ENCODE data around the gene WNT11. TPM values are rescaled to one million over a fixed set of nuclear protein-coding genes. Genes with fewer than 3 reads are reported as not detected.

The WNT11 gene
- total RNA-seq, 1 experiment from 2014 or later = not detected

- H2AK5ac ChIP-seq (ENCODE audit: insufficient read length, low read length) = no peak overlapping the region
- no peak for DNase-seq
- H2BK120ac ChIP-seq (ENCODE audit: low read depth, low read length, poor library complexity, severe bottlenecking) = no peak overlapping the region
- no peaks in the 10 kb centered on the region for H4K20me1 ChIP-seq (ENCODE audit: control insufficient read depth, insufficient read depth, insufficient read length)
- no peak overlapping the region for H3K9ac ChIP-seq (ENCODE audit: extremely low read depth, insufficient read length, low read length)
- no peak overlapping the region for H3K4ac ChIP-seq (ENCODE audit: low read depth, low read length)
- H3K4me2 ChIP-seq (ENCODE audit: insufficient read depth, insufficient read length, low read length) = no peak overlapping the region
- H2BK12ac ChIP-seq (ENCODE audit: insufficient read length, low read depth, low read length) = no peak overlapping the region
- H2AFZ ChIP-seq (ENCODE audit: low read length) = no peak overlapping the region
- H3K9me3 Mint-ChIP-seq = no peaks in the 10 kb centered on the region
- H2BK5ac ChIP-seq (ENCODE audit: insufficient read length, low read length) = no peak overlapping the region
- no peaks in the 10 kb centered on the region for H3K23me2 ChIP-seq (ENCODE audit: insufficient read length, low read depth, low read length, poor library complexity, severe bottlenecking)
- no peaks in the 10 kb centered on the region for H3K36me3 Mint-ChIP-seq (ENCODE audit: insufficient read depth in 1 of 3, low read depth in 3 of 3)
- no peak overlapping the region for H3K23ac ChIP-seq (ENCODE audit: insufficient read length, low read depth, low read length)
- no peak overlapping the region; the same call in 1 of the 2 replicates for H3K14ac ChIP-seq (ENCODE audit: insufficient read depth, low read length)
- no peak overlapping the region for H2BK15ac ChIP-seq (ENCODE audit: low read depth, low read length)
- H3K79me2 ChIP-seq (ENCODE audit: insufficient read depth, low read length) = no peaks in the 10 kb centered on the region
- 0 out of 2 replicates have a peak, but pooled peaks cover 4% of the 10 kb centered on the region for H3K4me1 ChIP-seq (ENCODE audit: insufficient read depth, low read length)
- H3K56ac ChIP-seq (ENCODE audit: insufficient read length, low read depth, low read length) = no peak overlapping the region
- H4K91ac ChIP-seq (ENCODE audit: insufficient read length, low read depth, low read length) = no peak overlapping the region
- H2BK20ac ChIP-seq (ENCODE audit: low read depth, low read length, poor library complexity, severe bottlenecking) = no peak overlapping the region
- H3K27me3 ChIP-seq (ENCODE audit: insufficient read depth, low read length) = no peaks in the 10 kb centered on the region; the same call in 1 of the 2 replicates
- no peaks in the 10 kb centered on the region for H3K9me3 ChIP-seq (ENCODE audit: control insufficient read depth, low read depth, low read length)
- no peak overlapping the region; a peak in 1 of 7 replicates for H3K27ac Mint-ChIP-seq
- WGBS (ENCODE audit: extremely low coverage, insufficient read length, low lambda C conversion rate) = no CpG with 5 or more reads among the region's 9 CpGs
- no peak overlapping the region for H3K27ac ChIP-seq (ENCODE audit: insufficient read length, low read depth, low read length)
- H3K27me3 Mint-ChIP-seq (ENCODE audit: low read depth) = peaks cover 37% of the 10 kb centered on the region
- no peak overlapping the region for H3K4me3 Mint-ChIP-seq
- H3K4me1 Mint-ChIP-seq = peaks cover 10 to 35% of the 10 kb centered on the region in 2 experiments; a peak in 3 of 4 replicates
- H4K8ac ChIP-seq (replicated peaks; ENCODE audit: insufficient read length, low read depth, low read length) = no peak overlapping the region
- TF ChIP-seq CTCF (conservative IDR thresholded peaks at IDR 0.05) = no peak
- no peak overlapping the region for H3T11ph ChIP-seq (ENCODE audit: low read length)
- H3K79me1 ChIP-seq (ENCODE audit: insufficient read depth, low read depth, low read length, poor library complexity, severe bottlenecking) = no peaks in the 10 kb centered on the region
- no peak overlapping the region for H3K18ac ChIP-seq (ENCODE audit: insufficient read length, low read depth, low read length)
- H4K5ac ChIP-seq (ENCODE audit: insufficient read length, low read depth, low read length) = no peak overlapping the region
These were observed 12.3 kb upstream of the WNT11 start for GRCh38 chr11:76218449-76219178.
